Activated CD4-positive, alpha-beta T cell treated with anti-CD3 and anti-CD28 coated beads, Interleukin-2, Interleukin-4, amounts not matched to agents 100 ng/mL and 50 ng/mL, durations not matched to agents 16 hours and 8 hours (primary cell): Measurements from ENCODE around the gene TRIM9.

Source experiments
- DNase-seq: peaks from one replicate; pipeline ENCODE4 v3.0.0-alpha.2; 2020; ENCODE audit warnings: low spot score

TRIM9 gene

GRCh38 chr14:51056421-51056820 lies 38.5 kb downstream of the TRIM9 start:
- DNase-seq: no peak

- no peak for DNase-seq
These were observed 41.7 kb downstream of the TRIM9 start for GRCh38 chr14:51053157-51053556.

- no peak for DNase-seq
These were observed 49.9 kb downstream of the TRIM9 start for GRCh38 chr14:51044961-51045360.

- no peak for DNase-seq
These were observed 53.0 kb downstream of the TRIM9 start for GRCh38 chr14:51041883-51042282.

GRCh38 chr14:51041108-51041531 lies 53.8 kb downstream of the TRIM9 start:
- DNase-seq: no peak

- no peak for DNase-seq
These were observed 55.7 kb downstream of the TRIM9 start for GRCh38 chr14:51039252-51039651.

GRCh38 chr14:51035611-51036192 lies 59.2 kb downstream of the TRIM9 start:
- no peak for DNase-seq

GRCh38 chr14:51028851-51029754 lies 65.8 kb downstream of the TRIM9 start:
- no peak for DNase-seq

- DNase-seq: no peak
These were observed 66.5 kb downstream of the TRIM9 start for GRCh38 chr14:51028361-51028760.

- DNase-seq: no peak
These were observed 70.5 kb downstream of the TRIM9 start for GRCh38 chr14:51024377-51024776.

- no peak for DNase-seq
These were observed 70.9 kb downstream of the TRIM9 start for GRCh38 chr14:51023964-51024363.

GRCh38 chr14:51022769-51023168 lies 72.1 kb downstream of the TRIM9 start:
- no peak for DNase-seq

GRCh38 chr14:51020024-51020710 lies 74.7 kb downstream of the TRIM9 start:
- no peak for DNase-seq

- DNase-seq: no peak
These were observed 75.8 kb downstream of the TRIM9 start for GRCh38 chr14:51019089-51019488.

GRCh38 chr14:51018521-51018920 lies 76.4 kb downstream of the TRIM9 start:
- DNase-seq: no peak

- no peak for DNase-seq
These were observed 80.3 kb downstream of the TRIM9 start for GRCh38 chr14:51014625-51015024.

- no peak for DNase-seq
These were observed 80.8 kb downstream of the TRIM9 start for GRCh38 chr14:51014086-51014485.

GRCh38 chr14:51012055-51012454 lies 82.8 kb downstream of the TRIM9 start:
- no peak for DNase-seq

GRCh38 chr14:51008446-51008845 lies 86.5 kb downstream of the TRIM9 start:
- no peak for DNase-seq

- DNase-seq: no peak
These were observed 88.1 kb downstream of the TRIM9 start for GRCh38 chr14:51006781-51007211.

- no peak for DNase-seq
These were observed 88.6 kb downstream of the TRIM9 start for GRCh38 chr14:51006324-51006723.

GRCh38 chr14:51004801-51005526 lies 89.9 kb downstream of the TRIM9 start:
- no peak for DNase-seq
